ENCODE measurements around the gene PXK. TPM values are rescaled to one million over a fixed set of nuclear protein-coding genes. Genes with fewer than 3 reads are reported as not detected.

PXK gene
- total RNA-seq, 4 donors from 2014 or later: 98.6 to 139 (median 123) TPM

GRCh38 chr3:58392181-58392580 lies 59.5 kb downstream of the PXK start:
- DNase-seq: no peak
- Histone ChIP-seq H3K36me3 (peaks cover 21 to 24% of the 10 kb centered on the region in 2 donors), H3K4me1 (peaks cover 17 to 21% of the 10 kb centered on the region in 2 donors), H3K9me3 (no peaks in the 10 kb centered on the region), H3K27me3 (no peaks in the 10 kb centered on the region), H3K4me3 (replicated peaks in 1 of 3) (no peak overlapping the region), H3K27ac (peak overlapping the region in 1 of 3 donors; percentile 11)
- no peak for TF ChIP-seq POLR2A (IDR thresholded peaks at IDR 0.05)
- TF ChIP-seq CTCF (IDR thresholded peaks at IDR 0.05): no peak
- intact Hi-C loops (cut with DNase I): no loop called here
- 43 to 77% methylated on average over 3 of the region's 3 CpGs for WGBS, 2 donors

- intact Hi-C loops (cut with DNase I): no loop called here
Measured at GRCh38 chr3:58394339-58394738, 61.6 kb downstream of the PXK start.

GRCh38 chr3:58398669-58399333 lies 66.1 kb downstream of the PXK start:
- Histone ChIP-seq H3K27ac (no peak overlapping the region), H3K36me3 (peaks cover 54 to 55% of the 10 kb centered on the region in 2 donors), H3K4me1 (no peaks in the 10 kb centered on the region), H3K9me3 (no peaks in the 10 kb centered on the region), H3K4me3 (replicated peaks in 1 of 3) (no peak overlapping the region), H3K27me3 (no peaks in the 10 kb centered on the region)
- intact Hi-C loops (cut with DNase I): no loop called here
- 94 to 97% methylated on average over 9 of the region's 9 CpGs for WGBS, 2 donors
- TF ChIP-seq POLR2A (IDR thresholded peaks at IDR 0.05) (no peak), CTCF (IDR thresholded peaks at IDR 0.05) (no peak)
- DNase-seq: no peak

More at GRCh38 chr3:58394339-58394738, 61.6 kb downstream of the PXK start:
- Histone ChIP-seq H3K36me3 (peaks cover 38 to 46% of the 10 kb centered on the region in 2 donors), H3K4me3 (replicated peaks in 1 of 3) (no peak overlapping the region), H3K9me3 (no peaks in the 10 kb centered on the region), H3K27ac (no peak overlapping the region), H3K4me1 (peaks cover 0 to 1% of the 10 kb centered on the region in 2 donors), H3K27me3 (no peaks in the 10 kb centered on the region)
- no peak for DNase-seq
- TF ChIP-seq CTCF (IDR thresholded peaks at IDR 0.05) (no peak), POLR2A (IDR thresholded peaks at IDR 0.05) (no peak)

GRCh38 chr3:58403513-58404109 lies 70.9 kb downstream of the PXK start:
- Histone ChIP-seq H3K4me1 (peaks cover 3 to 12% of the 10 kb centered on the region in 2 donors), H3K9me3 (no peaks in the 10 kb centered on the region), H3K36me3 (peaks cover 15 to 23% of the 10 kb centered on the region in 2 donors), H3K27ac (no peak overlapping the region), H3K27me3 (no peaks in the 10 kb centered on the region), H3K4me3 (replicated peaks in 1 of 3) (no peak overlapping the region)
- no peak for DNase-seq
- TF ChIP-seq POLR2A (IDR thresholded peaks at IDR 0.05) (no peak), CTCF (IDR thresholded peaks at IDR 0.05) (no peak)
- WGBS, 2 donors: 92 to 93% methylated on average over 6 of the region's 6 CpGs
- intact Hi-C loops (cut with DNase I): no loop called here

- WGBS, 2 donors: 44 to 50% methylated on average over 4 of the region's 4 CpGs
- H3K27me3 ChIP-seq: no peaks in the 10 kb centered on the region
- no peak for TF ChIP-seq CTCF (IDR thresholded peaks at IDR 0.05)
- no peak for TF ChIP-seq POLR2A (IDR thresholded peaks at IDR 0.05)
- H3K36me3 ChIP-seq: peaks cover 8 to 24% of the 10 kb centered on the region in 2 donors
- peaks cover 3 to 12% of the 10 kb centered on the region in 2 donors for H3K4me1 ChIP-seq
- no peaks in the 10 kb centered on the region for H3K9me3 ChIP-seq
- intact Hi-C loops (cut with DNase I): no loop called here
- DNase-seq: peak; percentile 40 to 47
- no peak overlapping the region for H3K4me3 ChIP-seq (replicated peaks in 1 of 3)
- peak overlapping the region; percentile 21 to 66 (median 40) for H3K27ac ChIP-seq
Measured at GRCh38 chr3:58404396-58404795, 71.7 kb downstream of the PXK start.
